Chondrocyte (in vitro differentiated cells): ENCODE measurements around the gene DHFR2. TPM values are rescaled to one million over a fixed set of nuclear protein-coding genes. Genes with fewer than 3 reads are reported as not detected.

ENCODE experiments used
- DNase-seq: peaks from one replicate; pipeline ENCODE4 v3.0.0; 2021; ENCODE audit warnings: mixed read lengths, low spot score
- H3K27ac Mint-ChIP-seq: one replicate; pipeline ENCODE4 v1.8.0; 2021; ENCODE audit warnings: mild to moderate bottlenecking, moderate library complexity, mixed read lengths; ENCODE audit not compliant: unreplicated experiment
- H3K27me3 Mint-ChIP-seq: 2 replicates; pipeline ENCODE4 v1.8.0; 2021; ENCODE audit warnings: low read depth, mixed read lengths
- H3K36me3 Mint-ChIP-seq: 2 replicates; pipeline ENCODE4 v1.8.0; 2021; ENCODE audit warnings: low read depth, mixed read lengths
- H3K4me1 Mint-ChIP-seq: 2 replicates; pipeline ENCODE4 v1.8.0; 2021; ENCODE audit warnings: low read depth, mild to moderate bottlenecking, mixed read lengths
- H3K4me3 Mint-ChIP-seq: one replicate; pipeline ENCODE4 v1.8.0; 2021; ENCODE audit warnings: mild to moderate bottlenecking, moderate library complexity, mixed read lengths; ENCODE audit not compliant: unreplicated experiment
- H3K9me3 Mint-ChIP-seq: 2 replicates; pipeline ENCODE4 v1.8.0; 2021; ENCODE audit warnings: low read depth, mixed read lengths
- CTCF ChIP-seq: fragments of 200-600 bp; sonication (generic); IDR thresholded peaks from 2 replicates; pipeline ENCODE4 v1.5.0; 2021; ENCODE audit warnings: antibody characterized with exemption, mild to moderate bottlenecking, moderate library complexity
- total RNA-seq: library from RNA; stranded (reverse); gene quantifications from 3 replicates; pipeline ENCODE4 v1.2.1, GENCODE V29; 2021

Gene DHFR2
- total RNA-seq, 1 donor from 2014 or later = 2.9 TPM

GRCh38 chr3:94008253-94008652, 54.5 kb downstream of the DHFR2 start:
- Mint-ChIP-seq H3K9me3 (no peaks in the 10 kb centered on the region), H3K27me3 (no peaks in the 10 kb centered on the region), H3K27ac (no peak overlapping the region), H3K4me1 (peaks cover 9% of the 10 kb centered on the region), H3K36me3 (no peaks in the 10 kb centered on the region), H3K4me3 (no peak overlapping the region)
- TF ChIP-seq CTCF = no peak
- DNase-seq = no peak

Other genes starting within 250 kb of the DHFR2 start
- 24.5 to 32.6 TPM (median 25.6 TPM) in 3 replicates for gene PROS1, start 89.0 kb downstream of the DHFR2 start, total RNA-seq
- 10.7 to 12.2 TPM (median 10.8 TPM) in 3 replicates for gene ARL13B, start 82.8 kb downstream of the DHFR2 start, total RNA-seq
- gene STX19, start 34.3 kb downstream of the DHFR2 start, total RNA-seq = not detected in 3 replicates
- gene NSUN3, start 145 bp upstream of the DHFR2 start, total RNA-seq = 7.5 to 14.5 TPM (median 8.5 TPM) in 3 replicates